Esophagus muscularis mucosa (tissue), 3 donors: ENCODE measurements around the gene COBL.

Experiments used
- CTCF ChIP-seq, 3 experiments: fragments of 200-600 bp in 2 of 3; fragments of 450-650 bp in 1 of 3; sonication (generic) in 2 of 3; IDR thresholded peaks; one replicate each; pipeline ENCODE4 v1.5.1; 2017 to 2019; ENCODE audit warnings: antibody characterized with exemption in 3 of 3, mild to moderate bottlenecking in 2 of 3, moderate library complexity in 1 of 3
- POLR2AphosphoS5 ChIP-seq, 2 donors: sonication (generic); formaldehyde crosslinking; IDR thresholded peaks; one replicate each; pipeline ENCODE4 v1.6.1; 2017; ENCODE audit warnings: antibody characterized with exemption in 2 of 2

- TF ChIP-seq CTCF (IDR thresholded peaks at IDR 0.05) (peak in 1 of 3 experiments; percentile 31), POLR2AphosphoS5 (IDR thresholded peaks at IDR 0.05) (no peak)
Observed at GRCh38 chr7:51187941-51188340, 128.7 kb downstream of the COBL start.
